GM12891 (cell line): ENCODE results near the gene ATCAY.

Experiments used
- DNase-seq: peaks from one replicate; pipeline ENCODE4 v3.0.0; 2011; ENCODE audit warnings: low spot score; ENCODE audit not compliant: insufficient read length
- FAIRE-seq: peaks from 2 replicates; lab custom pipeline; 2011; peaks lifted over from hg19 to GRCh38; lab: Jason Lieb, UNC
- PAX5 ChIP-seq: IDR thresholded peaks from 2 replicates; pipeline ENCODE4 v1.6.1; 2011; ENCODE audit warnings: low read length, moderate library complexity, mild to moderate bottlenecking; ENCODE audit not compliant: insufficient read depth, severe bottlenecking
- POLR2A ChIP-seq: IDR thresholded peaks from 2 replicates; pipeline ENCODE4 v1.6.1; 2011; ENCODE audit warnings: low read depth, low read length, control low read depth
- POLR2AphosphoS5 ChIP-seq: IDR thresholded peaks from 2 replicates; pipeline ENCODE4 v1.6.1; 2011; ENCODE audit warnings: low read depth, low read length, control low read depth
- POU2F2 ChIP-seq: IDR thresholded peaks from 2 replicates; pipeline ENCODE4 v1.6.1; 2011; ENCODE audit warnings: low read depth, mild to moderate bottlenecking, control low read depth, low read length, moderate library complexity
- SPI1 ChIP-seq: IDR thresholded peaks from 2 replicates; pipeline ENCODE4 v1.6.1; 2011; ENCODE audit warnings: low read depth, low read length, control low read depth
- TAF1 ChIP-seq: IDR thresholded peaks from 2 replicates; pipeline ENCODE4 v1.6.1; 2011; ENCODE audit warnings: low read depth, low read length, control low read depth

ATCAY gene

DNA sequence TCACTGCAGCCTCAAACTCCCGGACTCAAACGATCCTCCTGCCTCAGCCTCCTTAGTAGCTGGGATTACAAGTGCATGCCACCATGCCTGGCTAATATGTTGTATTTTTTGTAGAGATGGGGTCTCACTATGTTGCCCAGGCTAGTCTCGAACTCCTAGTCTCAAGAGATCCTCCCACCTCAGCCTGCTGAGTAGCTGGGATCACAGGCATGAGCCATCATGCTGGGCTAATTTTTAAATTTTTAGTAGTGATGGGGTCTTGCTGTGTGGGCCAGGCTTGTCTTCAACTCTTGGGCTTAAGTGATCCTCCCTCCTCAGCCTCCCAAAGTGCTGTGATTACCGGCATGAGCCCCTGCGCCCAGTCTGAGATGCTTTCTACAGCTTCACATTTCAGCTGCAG, 15.3 kb downstream of the ATCAY start:
- no peak for DNase-seq
- TF ChIP-seq POLR2AphosphoS5 (no peak), PAX5 (no peak), POLR2A (no peak), POU2F2 (no peak), SPI1 (no peak), TAF1 (no peak)
- FAIRE-seq, result no peak

GRCh38 chr19:3897936-3898335, 17.5 kb downstream of the ATCAY start:
- DNase-seq, result no peak
- TF ChIP-seq POU2F2, result no peak
- TF ChIP-seq SPI1, result no peak
- TF ChIP-seq POLR2A, result no peak
- no peak for TF ChIP-seq PAX5
- no peak for TF ChIP-seq TAF1
- TF ChIP-seq POLR2AphosphoS5, result no peak
- FAIRE-seq, result no peak

- TF ChIP-seq POLR2AphosphoS5, result no peak
- TF ChIP-seq POLR2A, result no peak
- no peak for FAIRE-seq
- no peak for DNase-seq
Measured at GRCh38 chr19:3898426-3898825, 17.9 kb downstream of the ATCAY start.

- FAIRE-seq (no peak), DNase-seq (no peak)
- no peak for TF ChIP-seq POU2F2
- no peak for TF ChIP-seq SPI1
- no peak for TF ChIP-seq POLR2AphosphoS5
- no peak for TF ChIP-seq TAF1
- TF ChIP-seq POLR2A, result no peak
- TF ChIP-seq PAX5, result no peak
Measured at GRCh38 chr19:3899531-3900294, 19.2 kb downstream of the ATCAY start.

- FAIRE-seq, result no peak
- TF ChIP-seq SPI1, result no peak
- TF ChIP-seq POU2F2, result no peak
- no peak for TF ChIP-seq TAF1
- TF ChIP-seq PAX5, result no peak
- no peak for TF ChIP-seq POLR2AphosphoS5
- TF ChIP-seq POLR2A, result no peak
Measured at GRCh38 chr19:3902317-3902973, 22.0 kb downstream of the ATCAY start.

DNA sequence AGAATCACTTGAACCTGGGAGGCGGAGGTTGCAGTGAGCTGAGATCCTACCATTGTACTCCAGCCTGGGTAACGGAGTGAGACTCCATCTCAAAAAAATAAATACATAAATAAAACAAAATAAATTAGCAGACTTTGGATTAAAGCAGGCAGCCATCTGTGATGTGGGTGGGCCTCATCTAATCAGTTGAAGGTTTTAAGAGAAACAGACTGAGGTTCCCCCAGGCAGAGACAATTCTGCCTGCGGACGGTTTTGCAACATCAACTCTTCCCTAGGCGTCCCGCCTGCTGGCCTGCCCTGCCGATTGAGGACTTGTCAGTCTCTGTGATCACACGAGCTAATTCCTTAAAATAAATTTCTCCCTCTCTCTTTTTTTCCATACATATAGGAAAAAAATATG, 23.7 kb downstream of the ATCAY start:
- no peak for DNase-seq
- no peak for TF ChIP-seq POLR2A
- TF ChIP-seq SPI1, result no peak
- TF ChIP-seq POU2F2, result no peak
- no peak for TF ChIP-seq POLR2AphosphoS5
- TF ChIP-seq PAX5, result no peak
- TF ChIP-seq TAF1, result no peak
- no peak for FAIRE-seq

More at GRCh38 chr19:3902317-3902973, 22.0 kb downstream of the ATCAY start:
- no peak for DNase-seq

DNA sequence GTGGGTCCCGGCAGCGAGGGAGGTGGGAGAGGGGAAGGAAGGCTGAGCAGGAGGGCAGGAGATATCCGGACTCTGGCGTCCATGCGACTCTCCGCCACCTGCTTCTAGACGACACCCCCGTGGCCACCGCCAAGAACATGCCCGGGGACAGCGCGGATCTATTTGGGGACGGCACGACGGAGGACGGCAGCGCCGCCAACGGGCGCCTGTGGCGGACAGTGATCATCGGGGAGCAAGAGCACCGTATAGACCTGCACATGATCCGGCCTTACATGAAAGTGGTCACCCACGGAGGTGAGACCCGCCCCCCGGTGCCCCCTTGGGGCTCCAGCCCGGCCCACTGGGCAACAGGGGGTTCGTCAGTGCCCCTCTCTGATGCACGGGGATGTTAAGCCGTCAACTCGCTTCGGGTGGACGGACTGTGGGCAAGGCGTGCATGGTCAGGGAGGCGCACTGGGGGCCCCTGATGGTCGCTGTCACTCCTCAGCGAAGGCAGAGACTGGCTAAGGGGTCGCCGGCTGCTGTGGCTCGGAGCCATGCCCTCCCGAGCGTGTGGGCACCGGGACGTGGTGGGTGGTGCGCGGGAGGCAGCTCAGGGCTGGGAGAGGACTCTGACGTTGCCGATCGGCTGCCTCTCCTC, 27.3 kb downstream of the ATCAY start:
- DNase-seq (no peak), FAIRE-seq (no peak)
- TF ChIP-seq PAX5 (no peak), POLR2AphosphoS5 (no peak), SPI1 (no peak), POU2F2 (no peak), TAF1 (no peak), POLR2A (no peak)

- TF ChIP-seq POU2F2 (no peak), POLR2AphosphoS5 (no peak), POLR2A (no peak), SPI1 (no peak), TAF1 (no peak), PAX5 (no peak)
- DNase-seq (no peak), FAIRE-seq (no peak)
Measured at GRCh38 chr19:3908266-3909054, 28.0 kb downstream of the ATCAY start.

- DNase-seq, result no peak
- TF ChIP-seq POLR2A (no peak), POLR2AphosphoS5 (no peak), POU2F2 (no peak), PAX5 (no peak), TAF1 (no peak), SPI1 (no peak)
- no peak for FAIRE-seq
Measured at GRCh38 chr19:3910105-3910504, 29.6 kb downstream of the ATCAY start.
